ENCODE results near the gene TMEM201.

TMEM201 gene

DNA sequence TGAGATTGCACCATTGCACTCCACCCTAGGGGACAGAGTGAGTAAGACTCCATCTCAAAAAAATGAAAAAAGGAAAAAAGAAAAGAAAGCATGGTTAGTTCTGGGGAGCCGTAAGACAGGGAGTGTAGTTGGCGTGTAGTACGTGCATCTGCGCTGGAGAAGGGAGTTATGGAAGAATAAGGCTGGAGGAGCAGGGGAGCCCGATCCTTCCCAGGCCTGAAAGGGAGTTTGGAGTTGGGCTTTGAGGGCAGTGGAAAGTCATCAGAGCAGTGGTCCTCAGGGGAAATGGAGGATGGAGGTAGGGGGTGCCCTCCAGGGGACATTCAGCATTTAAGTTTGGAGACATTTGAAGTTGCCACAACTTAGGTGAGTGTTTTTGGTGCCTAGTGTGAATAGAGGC lies 11.3 kb upstream of the TMEM201 start:
- no peak for DNase-seq

DNA sequence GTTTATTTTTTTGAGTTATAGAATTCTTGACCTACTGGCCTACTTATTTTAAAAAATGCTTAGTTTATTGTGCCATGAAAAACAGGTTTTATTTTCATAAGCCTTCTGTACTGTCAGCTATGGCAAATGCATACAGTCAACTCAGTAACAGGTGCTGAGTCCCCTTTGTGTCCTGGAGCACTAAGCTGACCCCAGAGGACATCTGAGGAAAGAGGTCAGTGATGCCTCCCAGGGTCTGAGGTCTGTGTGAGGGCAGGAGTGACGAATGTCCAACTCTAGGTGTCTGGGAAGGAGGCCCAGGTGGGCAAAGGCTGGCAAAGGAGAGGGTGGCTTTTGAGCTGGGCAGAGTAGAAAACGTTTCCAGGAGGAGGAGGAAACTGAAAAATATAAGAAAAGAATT lies 7.8 kb upstream of the TMEM201 start:
- DNase-seq = no peak

DNA sequence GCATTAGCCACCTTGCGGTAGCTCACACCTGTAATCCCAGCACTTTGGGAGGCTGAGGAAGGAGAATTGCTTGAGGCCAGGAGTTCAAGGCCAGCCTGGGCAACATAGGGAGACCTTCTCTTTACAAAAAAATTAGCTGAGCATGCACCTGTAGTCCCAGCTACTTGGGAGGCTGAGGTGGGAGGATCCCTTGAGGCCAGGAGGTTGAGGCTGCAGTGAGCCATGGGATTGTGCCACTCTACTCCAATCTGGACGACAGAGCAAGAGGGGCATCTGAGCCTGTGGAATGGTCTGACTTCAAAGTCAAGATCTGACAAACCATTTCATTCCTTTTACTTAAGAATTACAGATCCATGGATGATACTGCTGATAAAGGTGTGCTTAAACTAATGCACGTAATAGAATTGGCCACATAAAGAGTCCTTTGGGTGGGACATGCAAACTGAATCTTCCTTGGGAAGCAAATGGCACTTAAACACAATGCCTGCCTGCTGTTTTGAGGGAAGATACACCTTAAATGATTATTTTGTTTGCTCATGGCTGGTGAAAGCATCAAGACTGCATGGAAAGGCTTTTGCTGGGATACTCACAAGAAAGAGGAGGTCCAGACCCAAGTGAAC lies 2.5 kb upstream of the TMEM201 start:
- DNase-seq = no peak

DNA sequence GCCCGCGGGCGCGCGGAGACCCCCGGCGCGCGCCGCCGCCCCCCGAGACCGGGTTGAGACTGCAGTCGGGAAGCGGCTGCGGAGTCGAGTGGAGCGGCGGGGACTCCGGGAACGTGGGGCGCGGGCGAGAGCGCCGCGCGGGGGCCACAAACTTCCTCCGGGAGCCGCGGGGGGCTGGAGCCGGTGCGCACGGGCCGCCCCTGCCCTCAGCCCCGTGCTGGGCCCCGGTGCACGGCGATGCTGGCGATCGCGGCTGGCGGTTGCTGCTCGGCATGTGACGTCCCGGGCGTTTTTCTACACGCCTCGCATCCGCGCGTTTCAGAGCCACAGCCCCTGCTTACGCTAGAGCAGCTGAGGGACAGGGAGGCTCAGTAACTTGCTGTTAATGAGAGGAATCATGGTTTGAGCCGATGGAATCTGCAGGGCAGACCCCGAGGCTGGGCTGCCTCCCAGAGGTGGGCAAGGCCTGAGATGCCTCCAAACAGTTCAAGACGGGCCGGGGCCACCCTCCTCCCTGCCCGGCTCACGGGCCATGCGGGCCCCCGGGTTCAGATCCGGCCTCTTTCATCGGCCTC lies 520 bp downstream of the TMEM201 start:
- peak in 14 of 56 donors; percentile 16 to 55 (median 28) for DNase-seq

DNA sequence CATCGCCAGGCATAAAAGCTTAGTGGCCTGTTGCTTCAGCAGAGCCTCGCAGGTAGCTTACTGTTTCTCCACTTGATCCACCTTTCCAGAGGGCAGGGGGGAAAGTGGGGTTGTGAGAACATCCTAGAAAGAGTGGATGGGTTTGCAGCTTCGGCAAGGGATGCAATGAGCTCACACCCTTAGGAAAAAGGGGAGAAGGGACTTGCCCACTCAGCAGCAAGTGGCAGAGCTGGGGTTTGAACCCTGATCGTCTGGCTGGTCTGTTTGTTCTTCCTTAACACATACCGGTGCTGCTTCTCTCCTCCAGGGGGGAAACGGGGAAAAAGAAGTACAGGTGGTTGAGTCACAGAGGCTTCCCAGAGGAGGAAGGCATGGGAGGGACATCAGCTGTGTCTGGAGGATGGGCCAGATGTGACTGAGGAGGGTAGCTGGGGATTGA lies 1.0 kb downstream of the TMEM201 start:
- DNase-seq = peak in 1 of 56 donors; percentile 49

DNA sequence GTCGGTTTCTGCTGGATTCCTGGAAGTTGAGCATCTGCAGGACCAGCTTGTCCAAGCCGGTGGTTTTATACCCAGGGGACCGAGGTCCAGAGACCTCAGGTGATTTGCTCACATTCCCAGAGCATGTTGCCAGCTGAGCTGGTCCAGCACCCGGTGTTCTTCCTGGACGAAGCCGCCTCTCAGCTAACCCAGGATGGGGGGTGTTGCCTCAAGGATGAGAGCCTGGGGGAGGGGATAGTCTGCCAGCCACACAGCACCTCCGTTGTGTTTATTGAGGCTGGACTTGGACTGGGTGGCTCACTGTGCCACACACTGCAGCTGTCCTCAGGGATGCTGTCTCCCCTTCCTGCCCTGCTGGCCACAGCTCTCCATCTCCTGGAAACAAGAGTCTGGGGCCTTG lies 1.5 kb downstream of the TMEM201 start:
- DNase-seq = peak in 1 of 56 donors; percentile 10

DNA sequence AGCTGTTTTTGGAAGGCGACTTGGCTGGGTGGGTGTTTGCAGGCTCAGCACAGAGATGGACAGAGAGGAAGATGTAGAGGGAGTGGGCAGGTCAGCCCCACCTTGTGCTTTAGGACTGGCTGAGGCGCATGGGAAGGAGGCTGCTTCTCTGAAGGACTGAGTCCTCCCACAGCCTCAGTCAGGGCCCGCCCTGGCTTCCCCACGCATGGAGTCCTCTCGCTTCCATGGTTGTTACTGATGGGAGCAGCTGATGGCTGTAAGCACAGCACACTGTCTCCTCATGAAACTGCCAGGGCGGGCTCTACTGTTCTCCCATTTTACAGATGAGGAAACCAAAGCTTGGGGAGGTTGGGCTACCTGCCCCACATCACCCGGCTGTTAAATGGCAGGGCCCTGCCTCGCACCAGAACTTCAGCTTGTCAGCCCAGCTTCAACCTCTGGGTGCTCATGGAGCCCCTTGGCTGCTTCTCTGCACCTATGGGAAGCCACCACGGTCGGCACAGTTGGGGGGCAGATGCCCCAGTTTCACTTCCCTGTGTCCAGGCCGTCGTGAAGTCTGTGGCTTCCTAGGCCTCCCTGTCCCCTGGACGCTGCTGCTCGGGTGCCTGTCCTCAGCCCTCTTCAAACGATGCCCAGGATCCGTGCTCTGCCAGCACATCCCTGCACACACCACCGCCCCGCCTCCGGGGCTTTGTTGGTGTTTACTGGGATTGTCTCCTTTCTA lies 2.4 kb downstream of the TMEM201 start:
- no peak for DNase-seq

DNA sequence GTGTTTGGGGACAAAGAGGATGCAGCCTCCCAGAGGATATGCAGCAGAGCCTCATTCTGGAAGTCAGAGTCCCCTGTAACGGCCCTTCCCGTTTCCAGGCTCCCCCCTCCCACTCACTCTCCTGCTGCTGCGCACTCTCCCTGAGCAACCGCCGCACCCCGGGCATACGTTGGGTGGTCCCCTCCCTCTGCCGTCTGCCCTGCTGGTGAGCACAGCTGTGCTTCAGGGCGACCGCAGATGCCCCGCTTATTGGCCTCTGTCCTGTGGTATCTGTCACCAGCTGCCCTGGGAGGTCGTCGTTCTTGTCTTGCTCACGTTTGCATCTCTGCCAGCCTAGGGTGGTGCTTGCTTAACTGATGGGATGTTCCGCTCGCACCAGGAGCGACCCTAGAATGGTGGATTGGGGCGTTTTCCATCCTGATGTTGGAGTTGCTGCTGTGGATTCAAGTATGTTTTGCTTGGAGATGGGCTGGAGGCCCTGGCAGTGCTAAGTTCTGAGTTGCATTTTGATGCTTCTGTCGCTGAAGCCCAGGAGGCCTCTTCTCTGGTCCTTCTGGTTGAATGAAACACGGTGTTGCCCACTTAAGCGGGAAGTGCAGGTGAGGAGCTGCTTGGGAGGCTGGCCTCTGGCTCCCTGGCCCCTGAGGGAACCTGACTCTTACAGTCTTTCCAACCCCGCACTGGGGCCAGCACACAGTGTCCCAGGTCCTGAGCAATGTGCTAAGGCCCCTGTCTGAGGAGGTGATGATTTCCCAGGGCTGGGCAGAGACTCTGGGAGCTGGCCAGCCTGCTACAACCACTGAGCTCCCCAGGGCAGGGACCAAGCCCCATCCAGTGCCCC lies 3.2 kb downstream of the TMEM201 start:
- peak in 5 of 56 donors; percentile 12 to 51 (median 18) for DNase-seq

DNA sequence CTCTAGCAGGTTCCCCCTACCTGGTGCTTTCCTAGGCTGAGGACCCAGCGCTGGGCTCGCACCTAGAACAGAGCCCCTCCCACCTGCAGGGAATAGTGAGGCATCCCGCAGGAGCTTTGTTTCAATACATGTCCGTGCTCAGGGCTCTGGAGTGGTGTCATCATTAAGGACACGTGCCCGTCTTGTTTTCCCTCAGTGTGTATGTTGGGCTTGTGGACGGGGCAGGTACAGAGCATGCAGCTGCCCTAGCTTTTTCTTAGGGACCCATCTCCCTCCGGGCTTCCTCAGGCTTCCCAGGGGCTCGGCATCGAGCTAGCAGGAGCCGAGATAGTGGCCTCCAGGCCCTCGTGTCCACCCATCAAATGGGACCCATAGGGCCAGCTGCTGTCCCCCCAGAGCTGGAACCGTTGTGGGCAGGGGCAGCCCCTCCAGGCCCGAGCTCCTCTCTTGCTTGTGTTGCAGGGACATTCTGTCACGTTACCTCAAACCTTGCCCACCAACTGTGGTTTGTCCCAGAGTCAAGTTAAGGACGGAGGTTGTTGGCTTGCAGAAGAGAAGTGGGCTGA lies 3.9 kb downstream of the TMEM201 start:
- no peak for DNase-seq

DNA sequence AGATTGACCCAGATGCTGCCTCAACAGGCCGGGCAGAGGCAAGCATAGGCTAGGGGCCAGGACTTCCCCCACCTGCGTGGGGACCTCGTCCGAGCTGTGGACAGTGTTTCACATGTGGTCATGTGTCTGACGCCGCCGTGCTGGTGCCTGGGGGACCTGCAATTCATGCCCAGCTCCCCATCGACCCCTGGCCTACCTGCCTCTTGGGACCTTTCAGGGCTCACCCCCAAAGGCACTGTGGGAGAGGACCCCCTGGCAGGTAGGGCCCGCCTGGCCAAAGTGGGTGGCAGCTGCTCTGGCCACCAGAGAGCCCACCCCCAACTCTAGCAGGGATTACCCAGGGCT lies 4.4 kb downstream of the TMEM201 start:
- DNase-seq = no peak

DNA sequence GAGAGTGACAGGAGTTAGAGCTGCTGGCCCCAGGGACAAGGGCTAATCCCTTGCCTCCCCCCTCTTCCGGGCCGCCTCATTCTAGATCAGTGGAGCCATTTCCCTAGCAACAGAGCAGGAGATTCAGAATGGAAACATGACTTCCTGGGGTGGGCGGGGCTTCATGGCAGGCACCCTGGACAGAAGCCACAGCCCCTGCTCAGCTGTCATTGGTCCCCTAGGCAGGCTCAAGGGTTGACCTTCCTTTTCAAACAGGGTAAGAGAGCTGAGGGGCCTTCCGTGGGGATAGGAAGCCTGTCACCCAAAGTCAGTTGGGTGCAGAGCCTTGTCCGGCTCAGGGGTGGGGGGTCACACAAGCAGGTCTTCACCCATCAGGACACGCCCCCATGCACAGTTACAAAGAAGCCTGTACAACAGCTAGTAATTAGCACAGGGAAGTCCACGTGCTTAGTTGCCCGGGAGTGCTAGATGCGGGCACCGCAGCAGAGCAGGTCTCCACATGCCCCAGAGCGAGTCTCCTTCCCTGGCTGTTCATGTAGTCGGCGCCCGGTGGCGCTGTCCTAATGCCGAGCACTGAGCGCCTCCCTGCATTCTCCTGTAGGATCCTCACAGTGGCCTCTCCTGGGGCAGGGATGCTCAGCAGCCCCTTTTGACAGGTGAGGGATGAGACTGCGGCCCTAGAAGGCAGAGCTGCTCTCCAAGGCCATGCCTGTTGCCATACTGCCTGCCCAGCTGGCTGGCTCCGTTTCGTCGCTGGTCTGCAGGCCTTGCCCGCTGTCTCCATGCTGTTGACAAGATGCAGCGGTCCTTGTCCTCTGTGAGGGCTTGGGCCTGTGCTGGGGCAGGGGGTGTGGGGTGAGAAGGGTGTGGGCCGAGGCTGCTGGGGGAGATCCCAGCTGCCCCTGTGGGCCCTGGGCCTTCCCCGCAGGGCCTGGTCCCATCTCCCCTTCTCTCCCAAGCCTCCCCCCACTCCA lies 5.1 kb downstream of the TMEM201 start:
- DNase-seq = peak in 40 of 56 donors; percentile 15 to 74 (median 37)

DNA sequence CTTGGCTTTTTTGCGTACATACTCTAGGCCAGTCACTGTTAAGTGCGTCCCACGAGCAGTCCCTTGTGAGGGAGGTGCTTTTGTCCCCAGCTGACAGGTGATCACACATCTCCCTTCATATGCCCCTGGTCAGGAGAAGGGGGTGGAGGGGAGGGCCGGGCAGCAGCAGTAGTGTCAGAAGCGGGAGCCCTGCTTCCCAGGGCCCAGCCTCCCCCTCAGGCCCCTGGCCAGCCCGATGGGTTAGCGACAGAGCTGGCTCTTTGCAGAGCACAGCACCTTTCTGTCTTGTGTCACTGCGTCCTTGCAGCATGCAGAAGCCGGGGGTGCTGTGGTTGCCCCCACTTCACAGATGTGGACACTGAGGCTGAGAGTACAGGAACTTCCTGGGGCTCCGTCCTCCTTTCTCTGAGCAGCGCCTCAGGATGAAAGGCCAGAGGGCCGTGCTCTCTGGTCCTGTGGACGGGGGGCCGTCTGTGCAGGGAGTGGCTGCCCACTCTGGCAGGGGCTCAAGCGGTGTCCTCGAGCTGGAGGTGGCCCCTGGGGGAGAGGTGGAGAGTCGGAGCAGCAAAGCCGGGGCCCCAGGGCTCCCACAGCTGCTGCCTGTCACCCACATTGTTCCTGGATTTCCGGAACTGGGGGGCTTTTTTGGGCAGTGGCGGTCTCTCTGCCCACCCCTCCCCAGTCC lies 5.9 kb downstream of the TMEM201 start:
- no peak for DNase-seq

DNA sequence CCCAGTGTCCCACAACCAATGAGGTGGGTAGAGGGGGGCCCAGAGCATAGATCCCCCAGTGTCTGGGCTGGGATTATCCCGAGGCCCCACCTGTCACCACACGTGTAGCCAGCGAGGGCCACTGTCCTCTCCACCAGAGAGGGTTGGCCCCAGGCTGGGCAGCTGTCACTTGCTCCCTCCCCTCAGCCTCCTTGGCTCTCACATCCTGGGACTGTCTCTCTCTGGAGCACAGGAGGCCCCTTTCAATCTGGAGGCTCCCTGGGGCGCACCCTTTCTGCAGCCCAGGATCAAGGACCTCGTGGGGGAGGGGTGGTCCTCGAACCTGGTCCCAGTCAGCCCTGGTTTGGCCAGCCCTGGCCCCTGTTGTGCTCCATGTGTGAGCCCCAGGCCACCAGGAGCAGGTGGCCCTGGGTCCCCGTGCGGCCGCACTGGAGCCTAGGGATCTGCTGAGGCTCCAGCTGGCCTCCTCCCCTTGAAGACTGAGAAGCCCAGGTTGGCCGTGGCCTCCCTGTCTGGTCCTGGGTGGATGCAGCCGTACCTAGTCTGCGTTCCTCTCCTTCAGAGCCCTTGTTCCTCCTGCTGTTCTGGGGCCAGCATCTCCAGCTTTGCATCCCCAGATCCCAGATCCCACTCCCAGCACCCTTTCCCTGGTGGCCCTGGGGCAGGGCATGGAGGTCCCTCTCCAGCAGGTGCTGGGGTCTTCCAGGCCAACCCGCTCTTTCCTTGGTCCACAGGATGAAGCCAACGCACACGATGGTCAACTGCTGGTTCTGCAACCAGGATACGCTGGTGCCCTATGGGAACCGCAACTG lies 6.7 kb downstream of the TMEM201 start:
- DNase-seq = no peak

DNA sequence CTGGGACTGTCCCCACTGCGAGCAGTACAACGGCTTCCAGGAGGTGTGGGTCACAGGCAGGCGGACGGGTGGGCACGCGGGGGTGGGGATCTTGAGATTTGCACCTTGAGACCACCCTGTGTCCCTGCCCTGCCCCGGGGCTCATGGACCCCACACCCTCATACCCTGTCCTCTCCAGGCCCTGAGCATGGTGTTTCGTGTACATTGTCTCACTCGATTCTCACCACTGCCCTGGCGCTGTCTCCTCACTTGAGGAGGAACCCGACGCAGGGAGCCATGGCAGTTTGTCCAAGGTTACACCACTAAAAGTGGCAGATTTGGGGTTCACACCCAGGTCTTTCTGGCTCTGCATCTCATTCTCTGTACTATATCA lies 7.2 kb downstream of the TMEM201 start:
- no peak for DNase-seq

DNA sequence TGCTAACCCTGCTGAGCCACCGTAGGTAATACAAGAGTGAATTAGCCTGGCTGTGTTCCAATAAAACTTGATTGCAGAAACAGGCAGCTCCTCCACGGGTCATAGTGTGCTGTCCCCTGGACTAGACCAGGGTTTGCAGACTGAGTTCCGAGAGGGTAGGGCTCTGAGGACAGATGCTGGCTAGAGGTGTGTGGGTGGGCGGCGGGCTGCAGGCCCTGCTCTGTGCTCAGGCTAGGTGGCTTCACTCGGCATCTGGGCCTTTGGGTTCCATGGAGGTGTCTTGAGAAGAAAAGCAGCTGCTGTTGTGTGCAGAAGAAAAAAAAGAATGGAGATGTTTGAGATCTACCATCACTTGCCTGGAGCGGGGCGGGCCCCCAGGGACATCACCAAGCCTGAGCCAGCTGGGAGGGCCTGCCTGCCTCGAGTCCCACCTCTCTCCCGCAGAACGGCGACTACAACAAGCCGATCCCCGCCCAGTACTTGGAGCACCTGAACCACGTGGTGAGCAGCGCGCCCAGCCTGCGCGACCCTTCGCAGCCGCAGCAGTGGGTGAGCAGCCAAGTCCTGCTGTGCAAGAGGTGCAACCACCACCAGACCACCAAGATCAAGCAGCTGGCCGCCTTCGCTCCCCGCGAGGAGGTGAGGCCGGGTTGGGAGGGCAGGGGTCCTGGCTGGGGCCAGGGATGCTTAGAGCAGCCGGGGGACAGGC lies 7.9 kb downstream of the TMEM201 start:
- no peak for DNase-seq

DNA sequence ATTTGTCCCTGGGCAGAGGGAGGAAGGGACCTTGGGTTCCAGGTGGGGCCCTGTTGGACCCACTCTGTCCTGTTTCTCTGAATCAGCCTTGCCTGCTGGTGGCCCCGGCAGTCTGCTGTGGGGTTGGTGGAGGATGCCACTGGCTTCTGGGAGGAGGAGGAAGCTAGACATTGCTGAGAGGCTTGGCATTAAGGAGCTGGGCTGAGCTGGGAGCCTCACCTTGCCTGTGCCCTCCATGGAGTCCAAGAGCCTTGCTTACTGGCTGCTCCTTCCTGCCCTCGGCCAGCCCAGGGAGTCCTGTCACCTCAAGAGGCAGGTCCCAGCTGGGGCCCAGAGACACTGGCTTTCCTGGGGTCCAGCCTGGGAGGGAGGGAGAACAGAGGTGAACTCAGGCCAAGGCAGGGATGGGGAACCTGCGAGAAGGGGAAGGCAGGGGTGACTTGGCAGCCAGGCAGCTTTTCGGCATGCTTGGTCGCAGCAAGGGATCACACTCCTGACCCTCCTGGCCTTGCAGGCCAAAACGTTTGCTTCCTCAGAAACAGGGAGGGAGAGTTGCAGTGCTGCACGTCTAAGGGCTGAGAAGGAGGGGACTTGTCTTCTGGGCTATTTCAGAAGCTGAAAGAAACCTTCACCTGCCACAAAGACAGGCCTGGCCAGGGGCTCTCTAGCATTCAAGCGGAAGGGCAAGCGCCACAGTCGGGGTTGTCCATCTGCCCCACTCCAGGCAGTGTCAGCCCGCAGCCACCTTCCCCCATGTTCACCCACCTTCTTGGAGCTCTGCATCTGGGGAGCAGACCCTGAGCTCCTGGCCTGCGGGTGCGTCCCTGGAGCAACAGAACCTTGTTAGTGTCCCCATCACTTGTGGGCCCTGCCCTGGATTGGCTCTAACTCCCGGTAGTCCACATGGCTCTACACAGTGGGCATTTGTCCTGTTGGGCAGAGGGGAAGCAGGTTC lies 8.9 kb downstream of the TMEM201 start:
- no peak for DNase-seq

DNA sequence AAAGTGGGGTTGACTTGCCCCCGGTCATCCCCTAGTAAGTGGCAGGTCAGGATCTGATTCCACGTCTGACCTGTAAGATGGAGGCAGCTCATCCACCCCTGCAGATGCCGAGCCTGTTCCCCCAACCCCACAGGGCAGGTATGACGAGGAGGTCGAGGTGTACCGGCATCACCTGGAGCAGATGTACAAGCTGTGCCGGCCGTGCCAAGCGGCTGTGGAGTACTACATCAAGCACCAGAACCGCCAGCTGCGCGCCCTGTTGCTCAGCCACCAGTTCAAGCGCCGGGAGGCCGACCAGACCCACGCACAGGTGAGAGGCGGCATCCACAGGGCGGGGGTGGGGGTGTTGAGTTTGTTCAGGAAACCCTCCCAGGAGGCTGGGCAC lies 9.6 kb downstream of the TMEM201 start:
- no peak for DNase-seq
